H1 (cell line): ENCODE measurements around the gene UGT2B15. TPM values are rescaled to one million over a fixed set of nuclear protein-coding genes. Genes with fewer than 3 reads are reported as not detected.

ENCODE experiments used
- CTCF ChIA-PET: fragments of 300-600 bp; sonication (Branson Sonifier 250); formaldehyde crosslinking; loops from one replicate; lab custom pipeline; 2021; ENCODE audit not compliant: partially characterized antibody; lab: Charles Lee
- POLR2A ChIA-PET: fragments of 300-600 bp; sonication (Branson Sonifier 250); formaldehyde crosslinking; loops from one replicate; lab custom pipeline; 2021; ENCODE audit warnings: inconsistent platforms; ENCODE audit not compliant: partially characterized antibody; lab: Charles Lee
- DNase-seq, 2 experiments: peaks; one replicate each; pipeline versions ENCODE4 v3.0.0 to v3.0.0-alpha.2; 2010 to 2022; ENCODE audit warnings: low spot score in 2 of 2, low read depth in 1 of 2, mixed read lengths in 1 of 2
- FAIRE-seq: peaks from 2 replicates; lab custom pipeline; 2011; peaks lifted over from hg19 to GRCh38; lab: Jason Lieb, UNC
- H2AFZ ChIP-seq: 2 replicates; pipeline ENCODE4 v1.8.1; 2012; ENCODE audit warnings: low read length, inconsistent platforms
- H2AK5ac ChIP-seq: 2 replicates; pipeline ENCODE4 v1.6.1; 2013; ENCODE audit warnings: low read depth, low read length
- H2BK120ac ChIP-seq: replicated peaks from 2 replicates; pipeline ENCODE3; 2013; ENCODE audit warnings: low read depth, low read length, inconsistent platforms
- H2BK12ac ChIP-seq: 2 replicates; pipeline ENCODE4 v1.6.1; 2013; ENCODE audit warnings: low read depth, low read length
- H2BK15ac ChIP-seq: 2 replicates; pipeline ENCODE4 v1.6.1; 2013; ENCODE audit warnings: low read length
- H2BK20ac ChIP-seq: 2 replicates; pipeline ENCODE4 v1.6.1; 2013; ENCODE audit warnings: low read length
- H2BK5ac ChIP-seq: 2 replicates; pipeline ENCODE4 v1.6.1; 2013; ENCODE audit warnings: low read depth, low read length
- H3K14ac ChIP-seq: 2 replicates; pipeline ENCODE4 v1.6.1; 2013; ENCODE audit warnings: inconsistent platforms; ENCODE audit not compliant: insufficient read length
- H3K18ac ChIP-seq: 2 replicates; pipeline ENCODE4 v1.6.1; 2013; ENCODE audit warnings: low read length; ENCODE audit errors: extremely low read depth
- H3K23ac ChIP-seq: 2 replicates; pipeline ENCODE4 v1.6.1; 2013; ENCODE audit warnings: inconsistent platforms; ENCODE audit not compliant: insufficient read length
- H3K23me2 ChIP-seq: 2 replicates; pipeline ENCODE4 v1.6.1; 2013; ENCODE audit warnings: low read depth, low read length
- H3K27ac ChIP-seq: 2 replicates; pipeline ENCODE4 v1.6.1; 2011; ENCODE audit warnings: low read depth, low read length, inconsistent platforms
- H3K27me3 ChIP-seq, 4 experiments: replicated peaks in 1 of 4; 1 replicate in 1 of 4; 2 replicates in 3 of 4; pipeline versions ENCODE4 v1.6.1 to v1.8.1; 2011 to 2013; ENCODE audit warnings: low read length in 3 of 4, mild to moderate bottlenecking in 3 of 4, inconsistent platforms in 2 of 4, mixed read lengths in 2 of 4, moderate library complexity in 1 of 4; ENCODE audit not compliant: control insufficient read depth in 3 of 4, insufficient read depth in 3 of 4; ENCODE audit errors: extremely low read depth in 1 of 4
- H3K36me3 ChIP-seq, 4 experiments: 2 replicates each; pipeline versions ENCODE4 v1.6.1 to v1.8.1; 2011 to 2013; ENCODE audit warnings: mild to moderate bottlenecking in 4 of 4, low read length in 3 of 4, moderate library complexity in 2 of 4, control low read depth in 1 of 4, inconsistent platforms in 1 of 4; ENCODE audit not compliant: insufficient read depth in 4 of 4, control insufficient read depth in 2 of 4
- H3K4ac ChIP-seq: replicated peaks from 2 replicates; pipeline ENCODE3; 2013; ENCODE audit warnings: low read length, low read depth, mixed read lengths, inconsistent platforms; ENCODE audit not compliant: insufficient read length
- H3K4me1 ChIP-seq, 4 experiments: replicated peaks in 1 of 4; 1 replicate in 1 of 4; 2 replicates in 3 of 4; pipeline versions ENCODE4 v1.6.1 to v1.8.1; 2011 to 2013; ENCODE audit warnings: low read length in 3 of 4, inconsistent platforms in 2 of 4, mixed read lengths in 1 of 4; ENCODE audit not compliant: insufficient read depth in 4 of 4, control insufficient read depth in 3 of 4
- H3K4me2 ChIP-seq, 2 experiments: 2 replicates each; pipeline versions ENCODE4 v1.6.1 to v1.8.1; 2011 to 2013; ENCODE audit warnings: low read depth in 2 of 2, low read length in 2 of 2, control low read depth in 1 of 2, inconsistent platforms in 1 of 2, mild to moderate bottlenecking in 1 of 2; ENCODE audit not compliant: insufficient read depth in 1 of 2
- H3K4me3 ChIP-seq, 4 experiments: fragments of 200-600, 300-600 bp in 1 of 4; sonication (generic), shearing (Covaris generic), sonication (Bioruptor Twin) in 1 of 4; 2 replicates each; pipeline versions ENCODE4 v1.5.1 to v1.8.1; 2011 to 2016; ENCODE audit warnings: low read length in 4 of 4, low read depth in 3 of 4, control low read depth in 2 of 4, inconsistent platforms in 2 of 4, mild to moderate bottlenecking in 2 of 4, mixed read lengths in 1 of 4, moderate library complexity in 1 of 4; ENCODE audit not compliant: insufficient read depth in 2 of 4; ENCODE audit errors: extremely low read depth in 1 of 4
- H3K56ac ChIP-seq: replicated peaks from 2 replicates; pipeline ENCODE3; 2013; ENCODE audit warnings: low read depth, mild to moderate bottlenecking, mixed read lengths, low read length, inconsistent platforms; ENCODE audit not compliant: insufficient read length
- H3K79me1 ChIP-seq: 2 replicates; pipeline ENCODE4 v1.6.1; 2013; ENCODE audit warnings: low read depth, low read length, control low read depth
- H3K79me2 ChIP-seq, 2 experiments: 2 replicates each; pipeline versions ENCODE4 v1.6.1 to v1.8.1; 2012 to 2013; ENCODE audit warnings: low read length in 2 of 2, mild to moderate bottlenecking in 2 of 2, inconsistent platforms in 1 of 2; ENCODE audit not compliant: insufficient read depth in 2 of 2, control insufficient read depth in 1 of 2
- H3K9ac ChIP-seq, 4 experiments: replicated peaks in 1 of 4; 1 replicate in 1 of 4; 2 replicates in 3 of 4; pipeline versions ENCODE4 v1.6.1 to v1.8.1; 2011 to 2013; ENCODE audit warnings: low read depth in 3 of 4, low read length in 3 of 4, control low read depth in 2 of 4, mild to moderate bottlenecking in 2 of 4, moderate library complexity in 2 of 4, inconsistent platforms in 1 of 4; ENCODE audit errors: extremely low read depth in 1 of 4
- H3K9me3 ChIP-seq, 2 experiments: 2 replicates each; pipeline versions ENCODE4 v1.6.1 to v1.8.1; 2012 to 2013; ENCODE audit warnings: mild to moderate bottlenecking in 2 of 2, moderate library complexity in 2 of 2, control low read depth in 1 of 2, inconsistent platforms in 1 of 2, low read depth in 1 of 2, low read length in 1 of 2, mixed read lengths in 1 of 2; ENCODE audit not compliant: insufficient read depth in 2 of 2
- H4K20me1 ChIP-seq, 2 experiments: replicated peaks in 1 of 2; 2 replicates each; pipeline versions ENCODE3 to v1.8.1; 2011 to 2013; ENCODE audit warnings: inconsistent platforms in 2 of 2, low read length in 2 of 2, mild to moderate bottlenecking in 1 of 2; ENCODE audit not compliant: insufficient read depth in 2 of 2, control insufficient read depth in 1 of 2
- H4K5ac ChIP-seq: 2 replicates; pipeline ENCODE4 v1.6.1; 2013; ENCODE audit warnings: low read length, low read depth, mixed read lengths, inconsistent platforms; ENCODE audit not compliant: insufficient read length
- H4K8ac ChIP-seq: 2 replicates; pipeline ENCODE4 v1.8.0; 2013; ENCODE audit warnings: mild to moderate bottlenecking, moderate library complexity, low read length, inconsistent platforms; ENCODE audit not compliant: insufficient read depth; ENCODE audit errors: extremely low read depth
- H4K91ac ChIP-seq: replicated peaks from 2 replicates; pipeline ENCODE3; 2013; ENCODE audit warnings: low read length, mixed read lengths, inconsistent platforms; ENCODE audit not compliant: insufficient read length
- E2F6 ChIP-seq: IDR thresholded peaks from 2 replicates; pipeline ENCODE4 v1.6.1; 2012; ENCODE audit warnings: inconsistent platforms
- WGBS, 2 experiments: shearing (Covaris generic) in 1 of 2; methylation state at CpG; one replicate each; pipeline versions ENCODE4 v1.1.6 to v1.1.7; 2013 to 2015; ENCODE audit warnings: low lambda C conversion rate in 2 of 2, mixed read lengths in 2 of 2, inconsistent platforms in 1 of 2, low coverage in 1 of 2, missing lambda C conversion rate in 1 of 2; ENCODE audit not compliant: insufficient replicate concordance in 2 of 2, insufficient coverage in 1 of 2, insufficient read length in 1 of 2; ENCODE audit errors: extremely low coverage in 1 of 2, missing lambda C conversion rate in 1 of 2; 5-methylcytosine and 5-hydroxymethylcytosine counted together
- polyA plus RNA-seq, 7 experiments: library from polyadenylated mRNA; depleted of rRNA in 3 of 7; stranded (reverse) in 5 of 7; unstranded in 2 of 7; fragments of >200 nt in 5 of 7; fragments of 200-250 nt in 2 of 7; gene quantifications; 1 replicate in 5 of 7; 2 replicates in 1 of 7; 4 replicates in 1 of 7; pipeline versions ENCODE4 v1.2.1 to v1.2.3, GENCODE V29; 2011 to 2013; ENCODE audit warnings: missing spikeins in 2 of 7, mixed read lengths in 2 of 7
- total RNA-seq: library from RNA; stranded (reverse); fragmentation: NEBNext Ultra II Directional; extraction: Animal tissue kit (Norgen Biotek cat#: 25700); gene quantifications from 2 replicates; pipeline ENCODE4 v1.2.1, GENCODE V29; 2021

Gene UGT2B15
- total and polyA plus RNA-seq, 2 of the 8 experiments (the other 6 are each of a cell fraction or from before 2014, with no cell fraction given): not detected

DNA sequence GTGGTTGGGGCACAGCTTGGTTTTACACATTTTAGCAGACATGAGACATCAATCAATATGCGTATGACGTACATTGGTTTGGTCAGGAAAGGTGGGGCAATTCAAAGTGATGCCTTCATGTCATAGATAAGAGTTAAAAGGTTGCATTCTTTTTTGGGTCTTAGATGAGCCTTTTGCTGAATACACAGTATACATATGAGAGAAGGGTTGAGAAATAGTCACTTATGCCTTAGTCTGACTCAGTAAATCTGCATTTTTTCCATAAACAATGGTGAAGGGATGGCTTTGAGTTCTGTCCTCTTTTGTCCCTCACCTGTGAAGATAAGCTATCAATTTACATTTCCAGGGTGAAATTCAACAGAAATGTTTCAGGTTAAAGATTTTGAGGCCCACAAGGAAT, 43.9 kb upstream of the UGT2B15 start:
- H3K4ac ChIP-seq: no peak overlapping the region
- H3K27me3 ChIP-seq: no peaks in the 10 kb centered on the region
- no peaks in the 10 kb centered on the region for H3K9me3 ChIP-seq
- no peak overlapping the region for H2BK120ac ChIP-seq
- H4K91ac ChIP-seq: no peak overlapping the region
- no peak for FAIRE-seq
- H3K56ac ChIP-seq: no peak overlapping the region
- ChIA-PET CTCF (no interaction called here), POLR2A (no interaction called here)
- no peak overlapping the region for H2BK5ac ChIP-seq
- H2AFZ ChIP-seq: no peak overlapping the region
- no peak overlapping the region for H3K9ac ChIP-seq
- no peak overlapping the region for H4K5ac ChIP-seq
- H4K8ac ChIP-seq: no peak overlapping the region
- no peaks in the 10 kb centered on the region for H4K20me1 ChIP-seq
- no peak overlapping the region for H3K27ac ChIP-seq
- H3K14ac ChIP-seq: no peak overlapping the region
- H3K4me1 ChIP-seq: no peaks in the 10 kb centered on the region; a peak in 1 of 7 replicates
- H3K79me1 ChIP-seq: no peaks in the 10 kb centered on the region
- no peak overlapping the region for H3K23ac ChIP-seq
- no peak overlapping the region; the same call in 1 of the 2 replicates for H2BK12ac ChIP-seq
- DNase-seq: no peak
- H3K4me2 ChIP-seq: no peak overlapping the region
- no peak overlapping the region for H3K4me3 ChIP-seq
- H3K79me2 ChIP-seq: no peaks in the 10 kb centered on the region
- H3K18ac ChIP-seq: no peak overlapping the region
- H3K36me3 ChIP-seq: no peaks in the 10 kb centered on the region
- no peak overlapping the region for H2BK20ac ChIP-seq
- no peak overlapping the region for H2BK15ac ChIP-seq
- 72% methylated on average over 2 of the region's 2 CpGs; no CpG with 5 or more reads in 1 of the 2 experiments for WGBS, 2 experiments
- H2AK5ac ChIP-seq: no peak overlapping the region
- no peaks in the 10 kb centered on the region for H3K23me2 ChIP-seq
- no peak for TF ChIP-seq E2F6
